HFFc6 (cell line): ENCODE results near the gene NFKBIB. TPM values are rescaled to one million over a fixed set of nuclear protein-coding genes. Genes with fewer than 3 reads are reported as not detected.
"Not testable (repeated sequence)": the region's sequence is repeated elsewhere in the genome, so short reads cannot be mapped to it uniquely, and the experiment has no call there.

Experiments used
- DNase-seq: peaks from one replicate; pipeline ENCODE4 v3.0.0-alpha.2; 2018
- H3K27ac Mint-ChIP-seq: 2 replicates; pipeline ENCODE4 v1.8.0; 2020; ENCODE audit warnings: mild to moderate bottlenecking, mixed read lengths
- H3K27me3 Mint-ChIP-seq: 2 replicates; pipeline ENCODE4 v1.8.0; 2021; ENCODE audit warnings: mild to moderate bottlenecking, moderate library complexity, mixed read lengths; ENCODE audit not compliant: insufficient read depth
- H3K36me3 Mint-ChIP-seq: 2 replicates; pipeline ENCODE4 v1.8.0; 2021; ENCODE audit warnings: low read depth, mixed read lengths
- H3K4me1 Mint-ChIP-seq: 2 replicates; pipeline ENCODE4 v1.8.0; 2020; ENCODE audit warnings: low read depth, mixed read lengths
- H3K4me3 Mint-ChIP-seq: 2 replicates; pipeline ENCODE4 v1.8.0; 2020; ENCODE audit warnings: mild to moderate bottlenecking, moderate library complexity, mixed read lengths
- H3K9me3 Mint-ChIP-seq: 2 replicates; pipeline ENCODE4 v1.8.0; 2020; ENCODE audit warnings: mild to moderate bottlenecking, mixed read lengths
- CTCF ChIP-seq: fragments of 200-600 bp; sonication (generic); IDR thresholded peaks from 2 replicates; pipeline ENCODE4 v1.5.0; 2021; ENCODE audit warnings: antibody characterized with exemption, mild to moderate bottlenecking
- total RNA-seq, 6 experiments: library from RNA; stranded (reverse); fragmentation: NEBNext Ultra II Directional; extraction: Animal tissue kit (Norgen Biotek cat#: 25700); gene quantifications; 2 replicates in 1 of 6; 3 replicates in 5 of 6; pipeline ENCODE4 v1.2.3, GENCODE V29; 2021

The NFKBIB gene
- total RNA-seq, 6 experiments from 2014 or later = 21.8 to 23.4 (median 22.9) TPM

GRCh38 chr19:38879400-38879751 lies 20.4 kb upstream of the NFKBIB start:
- DNase-seq = no peak
- Mint-ChIP-seq H3K36me3 (no peaks in the 10 kb centered on the region), H3K4me1 (no peaks in the 10 kb centered on the region), H3K27ac (no peak overlapping the region), H3K27me3 (no peaks in the 10 kb centered on the region), H3K9me3 (no peaks in the 10 kb centered on the region), H3K4me3 (no peak overlapping the region)
- no peak for TF ChIP-seq CTCF

- Mint-ChIP-seq H3K27me3 (no peaks in the 10 kb centered on the region), H3K27ac (no peak overlapping the region), H3K4me3 (no peak overlapping the region), H3K4me1 (no peaks in the 10 kb centered on the region), H3K9me3 (no peaks in the 10 kb centered on the region), H3K36me3 (no peaks in the 10 kb centered on the region)
- no peak for TF ChIP-seq CTCF
- no peak for DNase-seq
These were observed 19.5 kb upstream of the NFKBIB start for GRCh38 chr19:38880076-38880881.

GRCh38 chr19:38880882-38881609 lies 18.7 kb upstream of the NFKBIB start:
- DNase-seq = no peak
- Mint-ChIP-seq H3K36me3 (no peaks in the 10 kb centered on the region), H3K27me3 (peaks cover 2% of the 10 kb centered on the region; the same call in 1 of the 2 replicates), H3K4me3 (no peak overlapping the region), H3K27ac (no peak overlapping the region), H3K4me1 (no peaks in the 10 kb centered on the region), H3K9me3 (no peaks in the 10 kb centered on the region)
- no peak for TF ChIP-seq CTCF

- peaks cover 2% of the 10 kb centered on the region; the same call in 1 of the 2 replicates for H3K27me3 Mint-ChIP-seq
These were observed 16.5 kb upstream of the NFKBIB start for GRCh38 chr19:38883286-38883685.

GRCh38 chr19:38884691-38885090 lies 15.1 kb upstream of the NFKBIB start:
- H3K4me1 Mint-ChIP-seq, H3K36me3 Mint-ChIP-seq, H3K4me3 Mint-ChIP-seq, H3K27me3 Mint-ChIP-seq, H3K27ac Mint-ChIP-seq, H3K9me3 Mint-ChIP-seq, DNase-seq: not testable (repeated sequence)

More at GRCh38 chr19:38883286-38883685, 16.5 kb upstream of the NFKBIB start:
- Mint-ChIP-seq H3K4me1 (no peaks in the 10 kb centered on the region), H3K9me3 (no peaks in the 10 kb centered on the region), H3K4me3 (no peak overlapping the region), H3K36me3 (no peaks in the 10 kb centered on the region), H3K27ac (no peak overlapping the region)
- no peak for DNase-seq
- no peak for TF ChIP-seq CTCF

GRCh38 chr19:38888876-38889275 lies 10.9 kb upstream of the NFKBIB start:
- H3K9me3 Mint-ChIP-seq = no peaks in the 10 kb centered on the region
- H3K36me3 Mint-ChIP-seq = no peaks in the 10 kb centered on the region
- H3K27ac Mint-ChIP-seq = no peak overlapping the region
- TF ChIP-seq CTCF = no peak
- no peak for DNase-seq
- H3K4me3 Mint-ChIP-seq = no peak overlapping the region
- no peaks in the 10 kb centered on the region for H3K4me1 Mint-ChIP-seq
- H3K27me3 Mint-ChIP-seq = peaks cover 2% of the 10 kb centered on the region; the same call in 1 of the 2 replicates
